IPS DF 19.7 (cell line): ENCODE results near the gene SERTAD1.
"Not testable (repeated sequence)": the region's sequence is repeated elsewhere in the genome, so short reads cannot be mapped to it uniquely, and the experiment has no call there.

ENCODE experiments used
- DNase-seq: peaks from one replicate; pipeline ENCODE4 v3.0.0-alpha.2; 2013; ENCODE audit warnings: low read depth, low spot score

SERTAD1 gene

GRCh38 chr19:40421993-40422747 lies 3.6 kb downstream of the SERTAD1 start:
- DNase-seq: no peak

- DNase-seq: no peak
These were observed 4.7 kb downstream of the SERTAD1 start for GRCh38 chr19:40420766-40421765.

DNA sequence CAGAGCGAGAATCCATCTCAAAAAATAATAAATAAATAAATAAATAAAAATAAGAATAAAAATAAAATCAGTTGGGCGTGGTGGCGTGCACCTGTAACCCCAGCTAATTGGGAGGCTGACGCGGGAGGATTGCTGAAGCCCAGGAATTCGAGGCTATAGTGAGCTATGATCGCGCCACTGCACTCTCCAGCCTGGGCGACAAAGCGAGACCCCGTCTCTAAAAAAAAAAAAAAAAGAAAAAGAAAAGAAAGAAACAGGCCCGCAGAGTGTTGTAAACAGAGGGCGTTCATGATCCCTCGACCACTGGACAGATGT lies 5.4 kb downstream of the SERTAD1 start:
- no peak for DNase-seq

- no peak for DNase-seq
These were observed 6.0 kb downstream of the SERTAD1 start for GRCh38 chr19:40419780-40420179.

DNA sequence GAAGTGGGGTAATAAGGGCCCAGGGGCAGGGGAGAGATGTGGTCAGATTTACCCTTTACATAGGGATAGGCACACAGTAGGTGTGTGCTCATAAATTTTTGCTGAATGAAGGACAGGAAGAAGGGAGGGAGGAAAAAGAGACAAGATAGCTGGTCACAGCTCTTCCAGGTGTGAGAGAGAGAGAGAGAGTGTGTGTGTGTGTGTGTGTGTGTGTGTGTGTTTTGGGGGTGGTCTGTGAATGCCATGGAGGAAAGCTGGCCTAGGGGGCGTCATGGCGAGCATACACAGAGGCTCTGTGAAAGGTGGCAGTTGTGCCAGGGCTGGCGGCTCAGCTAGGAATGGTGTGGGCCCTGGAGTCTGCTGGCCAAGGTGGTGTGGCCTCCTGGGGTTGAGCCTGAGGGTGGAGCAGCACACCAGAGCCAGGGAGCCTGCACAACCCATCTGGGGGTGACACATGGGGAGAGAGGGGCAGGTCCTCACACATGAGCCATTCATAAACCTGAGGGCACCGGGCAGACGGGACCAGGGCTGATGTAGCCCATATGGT lies 6.7 kb downstream of the SERTAD1 start:
- no peak for DNase-seq

DNA sequence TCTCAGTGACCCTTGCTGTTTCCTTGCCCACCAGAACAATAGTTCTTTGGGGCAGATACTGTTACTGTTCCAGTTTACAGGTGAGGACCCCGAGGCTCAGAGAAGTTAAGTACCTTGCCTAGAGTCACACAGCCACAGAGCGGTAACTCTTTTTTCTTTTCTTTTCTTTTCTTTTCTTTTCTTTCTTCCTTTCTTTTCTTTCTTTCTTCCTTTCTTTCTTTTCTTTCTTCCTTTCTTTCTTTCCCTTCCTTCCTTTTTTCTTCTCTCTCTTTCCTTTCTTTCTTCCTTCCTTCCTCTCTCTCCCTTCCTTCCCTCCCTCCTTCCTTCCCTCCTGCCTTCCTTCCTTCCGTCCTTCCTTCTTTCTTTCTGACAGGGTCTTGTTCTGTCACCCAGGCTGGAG lies 7.8 kb downstream of the SERTAD1 start:
- DNase-seq: no peak

- DNase-seq: no peak
These were observed 8.2 kb downstream of the SERTAD1 start for GRCh38 chr19:40417643-40417981.

- no peak for DNase-seq
These were observed 8.7 kb downstream of the SERTAD1 start for GRCh38 chr19:40416918-40417642.

DNA sequence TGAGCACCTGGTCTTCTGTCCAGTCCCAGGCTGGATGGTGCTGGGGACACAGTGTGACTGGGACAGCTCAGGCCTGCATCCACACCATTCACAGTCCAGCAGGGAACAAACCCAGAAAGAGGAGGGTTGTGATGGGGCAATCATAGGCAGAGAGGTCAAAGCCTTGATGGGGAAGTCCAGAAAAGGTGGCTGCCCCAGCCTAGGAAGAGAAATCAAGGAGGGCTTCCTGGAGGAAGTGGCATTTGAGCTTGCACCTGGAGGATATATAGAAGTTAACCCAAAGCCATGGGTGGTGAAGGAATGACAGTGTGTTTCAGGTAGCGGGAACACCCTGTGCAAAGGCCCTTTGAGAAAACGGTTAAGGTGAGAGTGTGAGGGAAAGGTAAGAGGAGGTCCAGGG lies 10.0 kb downstream of the SERTAD1 start:
- DNase-seq: no peak

- no peak for DNase-seq
These were observed 11.0 kb downstream of the SERTAD1 start for GRCh38 chr19:40414542-40415535.

DNA sequence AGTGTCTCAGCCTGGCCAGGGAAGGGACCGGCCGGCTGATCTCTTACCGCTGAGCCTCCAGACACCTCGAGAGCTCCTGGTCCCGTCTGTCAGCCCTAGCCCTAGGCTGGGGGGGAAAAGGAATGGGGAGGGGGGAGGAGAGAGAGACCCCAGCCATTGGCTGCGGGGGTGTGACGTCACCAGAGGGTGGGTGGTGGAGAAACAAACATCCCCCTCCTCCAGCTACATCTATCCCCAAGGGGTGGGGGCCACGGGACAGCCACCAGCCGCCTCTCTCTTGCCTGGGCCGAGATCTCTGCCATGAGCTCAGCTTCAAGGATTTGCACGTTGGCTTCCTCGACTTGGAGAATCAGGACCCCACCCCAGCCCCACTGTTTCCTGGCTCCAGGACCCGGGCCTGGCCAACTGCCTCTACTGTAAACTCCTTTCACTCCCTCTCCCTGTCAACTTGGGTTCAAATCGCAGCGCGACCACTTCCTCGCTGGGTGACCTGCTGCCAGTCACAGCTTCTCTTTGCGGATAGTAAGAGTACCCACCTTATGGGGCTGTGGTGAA lies 12.4 kb downstream of the SERTAD1 start, which contains the start of gene PRX:
Gene PRX, minus strand, starts transcription at position 88 of the 555 bp plus-strand sequence. CDS start 5,446 bp downstream, outside the sequence.
- no peak for DNase-seq

- DNase-seq: no peak
These were observed 12.9 kb downstream of the SERTAD1 start for GRCh38 chr19:40412866-40413265.

DNA sequence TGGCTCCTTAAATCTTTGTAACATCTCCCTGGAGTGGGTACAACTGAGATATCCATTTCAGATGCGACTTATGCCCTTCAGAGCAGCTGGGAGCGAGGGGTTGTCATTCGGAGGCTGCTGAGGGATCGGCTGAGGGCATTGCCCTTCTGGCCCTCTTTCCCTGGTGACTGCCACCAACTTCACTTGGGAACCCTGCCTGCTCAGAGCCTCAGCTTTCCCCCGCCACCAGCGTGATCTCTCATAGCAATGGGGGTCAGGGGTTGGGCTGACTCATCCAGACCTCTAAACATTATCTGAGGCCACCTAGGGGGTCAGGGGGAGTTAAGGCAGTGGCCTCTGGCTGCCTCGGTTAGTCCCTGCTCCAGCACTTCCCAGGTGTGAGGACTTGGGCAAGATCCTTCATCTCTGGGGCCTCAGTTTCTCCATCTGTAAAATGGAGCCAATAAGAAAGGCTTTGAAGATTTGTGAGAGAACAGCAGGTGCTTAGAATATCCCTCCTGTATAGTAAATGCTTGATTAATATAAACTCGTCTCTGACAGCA lies 13.8 kb downstream of the SERTAD1 start:
- DNase-seq: no peak

- no peak for DNase-seq
These were observed 14.5 kb downstream of the SERTAD1 start for GRCh38 chr19:40411125-40411842.

- no peak for DNase-seq
These were observed 15.8 kb downstream of the SERTAD1 start for GRCh38 chr19:40410030-40410389.

DNA sequence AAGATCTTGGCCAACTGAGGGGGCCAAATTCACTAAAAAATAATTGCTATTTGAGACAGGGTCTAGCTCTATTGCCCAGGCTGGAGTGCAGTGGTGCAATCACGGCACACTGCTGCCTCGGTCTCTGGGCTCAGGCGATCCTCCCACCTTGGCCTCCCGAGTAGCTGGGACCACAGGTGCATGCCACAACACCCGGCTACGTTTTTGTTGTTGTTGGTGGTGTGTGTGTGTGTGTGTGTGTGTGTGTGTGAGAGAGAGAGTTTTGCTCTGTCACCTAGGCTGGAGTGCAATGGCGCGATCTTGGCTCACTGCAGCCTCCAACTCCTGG lies 17.2 kb downstream of the SERTAD1 start:
- not testable (repeated sequence) for DNase-seq

DNA sequence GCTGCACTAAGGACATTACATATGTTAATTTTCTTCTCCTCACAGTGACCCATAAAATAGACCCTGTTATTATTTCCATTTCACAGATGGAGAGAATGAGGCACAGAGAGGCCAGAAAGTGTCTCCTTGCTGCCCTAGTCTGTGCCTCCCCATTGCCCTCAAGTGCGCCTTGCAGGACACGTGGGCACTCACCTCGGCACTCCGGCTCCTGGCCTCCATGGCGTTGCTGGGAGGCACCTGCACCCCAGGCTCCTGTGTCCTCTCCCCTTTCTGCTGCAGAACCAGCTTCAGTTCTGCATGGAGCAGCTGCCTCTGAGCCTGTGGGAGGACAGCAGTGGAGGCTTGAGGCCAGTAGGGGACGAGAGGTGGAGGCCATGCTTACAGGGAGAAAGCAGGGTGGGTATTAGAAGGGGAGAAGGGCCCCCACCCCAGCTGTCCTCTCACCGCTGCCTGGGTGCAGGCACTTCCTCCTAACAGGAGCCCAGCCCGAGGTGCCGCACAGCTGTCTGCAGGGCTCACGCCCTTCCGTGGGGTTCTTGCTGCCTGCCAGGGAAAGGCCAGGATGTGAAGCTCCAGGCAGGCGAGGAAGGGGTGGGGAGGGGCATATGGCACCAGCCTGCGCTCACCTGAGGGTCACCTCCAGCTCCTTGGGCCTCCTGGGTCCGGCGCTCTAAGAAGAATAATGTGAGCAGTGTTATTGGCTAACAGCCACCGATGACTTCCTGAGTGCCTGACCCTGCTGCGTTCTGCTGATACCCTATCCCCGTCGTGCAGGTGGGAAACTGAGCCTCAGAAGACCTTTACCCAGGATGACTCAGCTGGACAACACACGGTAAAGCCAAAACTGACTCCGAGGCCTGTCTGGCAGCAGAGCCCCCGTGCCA lies 17.8 kb downstream of the SERTAD1 start:
- DNase-seq: no peak

DNA sequence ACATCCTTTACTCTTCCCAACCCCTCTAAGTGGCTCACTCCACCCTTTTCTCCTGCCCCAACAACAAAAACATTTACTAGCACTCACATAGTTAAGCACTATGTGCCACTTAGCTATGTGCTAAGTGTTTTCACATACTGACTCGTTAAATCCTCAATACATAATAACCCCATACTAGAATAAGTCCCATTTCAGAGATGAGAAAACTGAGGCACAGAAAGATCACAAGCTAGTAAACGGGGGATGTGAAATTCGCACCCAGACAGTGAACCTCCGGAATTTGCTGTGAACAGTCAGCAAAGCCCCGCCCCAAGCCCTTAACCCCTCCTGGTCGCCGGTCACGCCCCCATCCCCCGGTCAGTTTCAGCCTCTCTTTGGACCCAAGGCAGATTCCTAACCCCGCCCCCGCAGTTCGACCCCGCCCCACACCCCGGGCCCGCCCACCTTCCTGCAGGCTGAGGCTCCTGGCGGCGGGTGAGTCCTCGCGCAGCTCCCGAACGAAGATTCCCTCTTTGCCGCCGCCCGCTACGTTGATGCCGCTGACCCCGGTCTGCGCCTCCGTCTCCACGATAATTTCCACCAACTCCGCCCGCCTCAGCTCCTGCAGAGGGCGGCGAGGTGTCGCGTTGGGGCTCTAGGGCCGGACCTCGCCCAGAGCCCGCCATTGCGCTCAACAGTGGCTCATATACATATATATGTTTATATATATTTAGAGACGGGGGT lies 22.4 kb downstream of the SERTAD1 start:
- no peak for DNase-seq
